GM23338 (cell line): ENCODE results near the gene RPTOR.

ENCODE experiments used
- CREB1 ChIP-seq: fragments of 250-450 bp; sonication (Bioruptor Pico); IDR thresholded peaks from 2 replicates; pipeline ENCODE4 v1.5.0; 2020; ENCODE audit warnings: low read depth, mild to moderate bottlenecking, moderate library complexity
- CTCF ChIP-seq, 2 experiments: fragments of 200-600 bp in 1 of 2; sonication (generic) in 1 of 2; conservative IDR thresholded peaks; 2 replicates each; pipeline versions ENCODE4 v1.5.1 to v1.6.1; 2016 to 2017; ENCODE audit warnings: antibody characterized with exemption in 2 of 2, low read depth in 2 of 2, mild to moderate bottlenecking in 2 of 2, moderate library complexity in 1 of 2
- EZH2 ChIP-seq: fragments of 200-600 bp; sonication (generic); IDR thresholded peaks from one replicate; pipeline ENCODE4 v1.8.0; 2017; ENCODE audit warnings: antibody characterized with exemption, mild to moderate bottlenecking, low read depth; ENCODE audit not compliant: unreplicated experiment
- EZH2phosphoT487 ChIP-seq: fragments of 200-600 bp; sonication (generic); IDR thresholded peaks from one replicate; pipeline ENCODE4 v1.8.1; 2018; ENCODE audit warnings: antibody characterized with exemption; ENCODE audit not compliant: unreplicated experiment
- NANOG ChIP-seq: IDR thresholded peaks from 2 replicates; pipeline ENCODE4 v1.6.1; 2016; ENCODE audit warnings: antibody characterized with exemption, borderline replicate concordance
- POLR2AphosphoS5 ChIP-seq: IDR thresholded peaks from 2 replicates; pipeline ENCODE4 v1.6.1; 2016; ENCODE audit warnings: antibody characterized with exemption, low read depth
- REST ChIP-seq: IDR thresholded peaks from one replicate; pipeline ENCODE4 v1.6.1; 2018; ENCODE audit warnings: antibody characterized with exemption; ENCODE audit not compliant: unreplicated experiment

GRCh38 chr17:80942423-80943345 lies 398.0 kb downstream of the RPTOR start:
- no peak for TF ChIP-seq CTCF (conservative IDR thresholded peaks at IDR 0.05; ENCODE audit: low read depth in 2 of 2)
- TF ChIP-seq EZH2, result no peak
- no peak for TF ChIP-seq CREB1 (CRISPR knock-in tag)
- TF ChIP-seq EZH2phosphoT487, result no peak
- no peak for TF ChIP-seq POLR2AphosphoS5
- no peak for TF ChIP-seq REST
- TF ChIP-seq NANOG, result no peak
